ENCODE data around the gene MEG3. TPM values are rescaled to one million over a fixed set of nuclear protein-coding genes. Genes with fewer than 3 reads are reported as not detected.

The MEG3 gene
- total RNA-seq, 4 donors from 2014 or later: 38.8 to 77.4 (median 52.7) TPM

DNA sequence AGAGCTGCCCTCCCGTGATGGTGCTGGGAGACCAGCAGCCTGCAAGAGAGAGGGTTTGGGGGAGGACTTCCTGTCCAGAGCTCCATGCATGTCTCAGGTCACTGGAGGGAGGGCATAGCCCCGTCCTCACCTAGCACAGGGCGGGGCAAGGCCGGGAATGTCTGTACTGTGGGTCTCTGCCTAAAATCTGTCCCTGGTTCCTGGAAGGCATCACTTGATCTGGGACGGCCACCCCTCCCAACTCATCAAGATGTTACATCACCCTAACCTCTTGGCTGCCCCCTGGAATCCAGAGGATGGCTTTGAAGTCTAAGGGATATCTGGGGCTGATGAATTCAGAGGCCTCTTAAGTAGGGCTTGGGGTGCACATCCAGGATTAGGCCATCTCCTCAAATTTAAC is 37.0 kb upstream of the MEG3 start:
- TF ChIP-seq, protein P1, sequence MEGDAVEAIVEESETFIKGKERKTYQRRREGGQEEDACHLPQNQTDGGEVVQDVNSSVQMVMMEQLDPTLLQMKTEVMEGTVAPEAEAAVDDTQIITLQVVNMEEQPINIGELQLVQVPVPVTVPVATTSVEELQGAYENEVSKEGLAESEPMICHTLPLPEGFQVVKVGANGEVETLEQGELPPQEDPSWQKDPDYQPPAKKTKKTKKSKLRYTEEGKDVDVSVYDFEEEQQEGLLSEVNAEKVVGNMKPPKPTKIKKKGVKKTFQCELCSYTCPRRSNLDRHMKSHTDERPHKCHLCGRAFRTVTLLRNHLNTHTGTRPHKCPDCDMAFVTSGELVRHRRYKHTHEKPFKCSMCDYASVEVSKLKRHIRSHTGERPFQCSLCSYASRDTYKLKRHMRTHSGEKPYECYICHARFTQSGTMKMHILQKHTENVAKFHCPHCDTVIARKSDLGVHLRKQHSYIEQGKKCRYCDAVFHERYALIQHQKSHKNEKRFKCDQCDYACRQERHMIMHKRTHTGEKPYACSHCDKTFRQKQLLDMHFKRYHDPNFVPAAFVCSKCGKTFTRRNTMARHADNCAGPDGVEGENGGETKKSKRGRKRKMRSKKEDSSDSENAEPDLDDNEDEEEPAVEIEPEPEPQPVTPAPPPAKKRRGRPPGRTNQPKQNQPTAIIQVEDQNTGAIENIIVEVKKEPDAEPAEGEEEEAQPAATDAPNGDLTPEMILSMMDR (IDR thresholded peaks at IDR 0.05; ENCODE audit: low read depth): no peak

DNA sequence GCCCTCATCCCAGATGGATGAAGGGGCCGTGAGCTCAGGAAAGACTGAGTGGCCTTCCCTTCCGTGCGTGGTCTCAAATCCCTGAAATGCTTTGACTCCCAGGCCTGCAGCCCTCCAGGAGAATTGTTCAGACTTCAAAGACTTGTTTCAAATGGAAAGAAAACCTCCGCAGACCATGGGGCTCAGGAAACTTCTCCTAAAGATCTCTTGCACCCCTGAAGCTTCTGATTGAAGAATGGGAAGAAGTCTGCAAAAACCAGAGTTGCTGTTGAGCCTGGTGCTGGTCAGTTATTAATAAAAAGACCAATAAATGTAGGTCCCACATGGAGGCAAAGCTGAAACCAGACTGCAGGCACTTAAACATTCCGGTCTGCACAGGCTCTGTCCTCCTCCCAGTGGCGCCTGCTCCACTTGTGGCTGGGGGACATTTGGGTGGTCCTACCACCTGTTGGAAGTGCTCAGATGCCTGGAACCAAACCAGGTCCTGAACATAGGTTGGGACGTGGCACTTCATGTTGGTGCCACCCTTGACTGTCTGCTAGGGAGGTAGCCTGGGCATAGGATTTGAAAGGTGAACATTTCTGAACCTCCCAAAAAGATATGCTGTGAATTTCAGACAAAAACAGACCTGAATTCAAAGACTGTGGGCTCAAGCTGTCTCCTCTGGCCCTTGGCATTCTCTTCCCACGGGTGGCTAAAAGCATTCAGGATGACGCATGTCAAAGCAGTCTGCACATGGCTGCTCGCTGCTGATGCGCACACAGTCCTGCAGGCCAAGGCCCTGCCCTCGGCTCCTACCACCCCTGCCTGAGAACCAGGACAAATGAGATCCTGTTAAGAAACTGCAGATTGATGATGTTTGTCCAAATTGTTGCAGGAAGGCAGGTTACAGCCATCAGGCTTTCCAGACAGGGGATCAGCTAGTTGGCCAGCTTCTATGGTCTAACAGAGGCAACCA is 36.2 kb upstream of the MEG3 start:
- TF ChIP-seq, protein P1 (IDR thresholded peaks at IDR 0.05; ENCODE audit: low read depth): no peak

DNA sequence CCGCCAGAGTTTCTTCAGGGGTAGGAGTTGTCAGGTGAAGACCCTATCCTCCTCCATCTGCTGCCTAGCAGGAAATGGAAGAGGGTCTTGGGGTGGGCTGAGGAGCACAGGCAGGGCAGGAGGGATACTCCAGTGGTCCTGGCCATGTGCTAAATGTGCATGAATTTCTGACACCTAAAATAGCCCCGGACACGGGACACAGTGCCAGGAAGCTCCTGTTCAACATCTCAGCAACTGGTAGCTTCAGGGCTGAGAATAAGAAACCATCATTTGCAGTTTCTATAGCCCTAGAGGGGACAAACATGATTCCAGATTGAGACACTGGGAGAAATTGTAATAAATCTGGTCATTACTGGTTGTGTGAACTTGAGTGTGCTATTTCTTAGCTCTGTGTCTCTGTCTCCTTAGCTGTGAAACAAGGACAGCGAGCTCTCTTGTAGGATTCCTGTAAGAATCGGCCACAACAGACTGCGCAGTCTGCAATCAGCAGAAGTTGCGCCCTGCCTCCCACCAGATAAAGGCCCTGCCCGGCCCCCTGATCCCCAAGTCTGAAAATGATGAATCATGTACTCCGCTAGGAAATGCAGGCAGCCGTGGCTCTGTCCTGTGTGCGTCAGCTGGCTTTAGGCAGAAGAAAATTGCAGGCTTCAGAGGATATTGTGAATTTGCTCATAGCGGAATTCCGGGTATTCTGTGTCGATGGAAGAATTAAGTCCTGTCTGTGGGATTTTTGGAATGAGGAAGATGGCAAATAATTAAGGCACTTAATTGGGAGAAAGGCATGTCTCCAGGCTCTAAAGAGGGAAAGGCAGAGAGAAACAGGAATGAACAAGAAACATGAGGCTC is 35.2 kb upstream of the MEG3 start:
- TF ChIP-seq, protein P1 (IDR thresholded peaks at IDR 0.05; ENCODE audit: low read depth): no peak

GRCh38 chr14:100791348-100791735 is 34.6 kb upstream of the MEG3 start:
- TF ChIP-seq, protein P1 (IDR thresholded peaks at IDR 0.05; ENCODE audit: low read depth): no peak

DNA sequence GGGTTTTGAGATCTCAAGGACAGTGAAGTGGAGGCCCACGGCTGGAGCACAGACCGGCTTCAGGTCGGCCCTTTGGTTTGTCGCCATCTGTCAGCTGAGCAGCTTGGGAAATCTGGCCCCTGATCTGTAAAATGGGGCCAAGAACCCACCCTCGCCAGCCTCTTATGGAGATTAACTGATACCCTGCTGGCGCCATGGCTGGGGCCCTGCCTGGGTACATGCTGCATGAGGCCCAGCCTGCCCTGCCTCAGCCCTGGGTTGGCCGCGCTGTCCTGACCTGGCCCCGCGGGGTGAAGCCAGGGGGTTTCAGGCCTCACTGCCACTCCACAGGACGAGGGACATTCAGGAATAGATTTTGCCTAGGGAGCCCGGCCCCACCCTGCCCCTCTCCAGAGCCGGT is 33.9 kb upstream of the MEG3 start:
- TF ChIP-seq, protein P1 (IDR thresholded peaks at IDR 0.05; ENCODE audit: low read depth): no peak

DNA sequence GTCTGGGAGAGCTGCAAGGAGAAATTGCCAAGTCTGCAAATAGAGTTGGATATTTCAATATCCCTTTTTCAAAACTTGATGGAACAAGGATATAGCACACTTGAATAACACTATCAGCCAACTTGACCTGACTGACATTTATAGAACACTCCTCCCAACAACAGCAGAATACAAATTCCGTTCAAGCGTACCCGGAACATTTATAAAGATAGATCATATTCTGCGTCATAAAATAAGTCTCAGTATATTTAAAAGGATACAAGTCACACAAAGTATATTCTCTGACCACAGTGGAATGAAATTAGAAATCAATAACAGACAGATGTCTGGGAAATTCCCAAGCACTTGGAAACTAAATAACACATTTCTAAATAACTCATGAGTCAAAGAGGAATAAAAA is 29.0 kb upstream of the MEG3 start:
- TF ChIP-seq, protein P1 (IDR thresholded peaks at IDR 0.05; ENCODE audit: low read depth): no peak

GRCh38 chr14:100800041-100800440 is 25.9 kb upstream of the MEG3 start:
- TF ChIP-seq, protein P1 (IDR thresholded peaks at IDR 0.05; ENCODE audit: low read depth): no peak

All from subcutaneous adipose tissue (tissue), 4 donors.